Stromal cell of bone marrow (primary cell): Measurements from ENCODE around the gene EPHA1.

Experiments
- DNase-seq: peaks from one replicate; pipeline ENCODE4 v3.0.0-alpha.2; 2012; ENCODE audit warnings: low read depth

The EPHA1 gene

GRCh38 chr7:143346018-143346417, 62.6 kb downstream of the EPHA1 start:
- DNase-seq: no peak

- no peak for DNase-seq
Observed at GRCh38 chr7:143345428-143345900, 63.2 kb downstream of the EPHA1 start.

- no peak for DNase-seq
Observed at GRCh38 chr7:143343596-143343995, 65.1 kb downstream of the EPHA1 start.

- DNase-seq: no peak
Observed at GRCh38 chr7:143341842-143342241, 66.8 kb downstream of the EPHA1 start.
